ENCODE data around the gene ARHGAP29.
A peak's percentile ranks its signal among the peaks of the same experiment; 100 is the strongest.

ARHGAP29 gene

GRCh38 chr1:94250341-94250740 lies 13.0 kb upstream of the ARHGAP29 start:
- no peak overlapping the region for H3K4me3 ChIP-seq (ENCODE audit: low read depth, low read length)
- H4K12ac ChIP-seq (ENCODE audit: low read depth, low read length): no peak overlapping the region
- H3K18ac ChIP-seq (ENCODE audit: low read length): no peak overlapping the region
- H3K79me2 ChIP-seq (ENCODE audit: control insufficient read depth, insufficient read depth, low read length, poor library complexity): peaks cover 9% of the 10 kb centered on the region
- H3K4ac ChIP-seq (ENCODE audit: low read depth, low read length): no peak overlapping the region
- H2AK5ac ChIP-seq (ENCODE audit: low read length): no peak overlapping the region
- H3K9ac ChIP-seq (ENCODE audit: low read length): no peak overlapping the region
- H2BK120ac ChIP-seq (ENCODE audit: insufficient read depth, low read length, poor library complexity): no peak overlapping the region
- no peaks in the 10 kb centered on the region for H3K9me3 ChIP-seq (ENCODE audit: insufficient read depth, low read depth, low read length)
- H3K14ac ChIP-seq (ENCODE audit: low read length): no peak overlapping the region
- H3K27ac ChIP-seq (ENCODE audit: low read depth, low read length): no peak overlapping the region
- peaks cover 9% of the 10 kb centered on the region for H3K79me1 ChIP-seq (ENCODE audit: low read length)
- H3K27me3 ChIP-seq (ENCODE audit: insufficient read depth, low read length): no peaks in the 10 kb centered on the region
- H3K4me1 ChIP-seq (ENCODE audit: control insufficient read depth in 1 of 2, insufficient read depth in 2 of 2, low read length in 2 of 2): peaks cover 2 to 5% of the 10 kb centered on the region in 2 experiments
- no peak overlapping the region for H4K8ac ChIP-seq (ENCODE audit: low read depth, low read length)
- no peak overlapping the region for H2BK12ac ChIP-seq (ENCODE audit: low read length)
- no peak overlapping the region for H3K4me2 ChIP-seq (ENCODE audit: low read length)
- no peaks in the 10 kb centered on the region for H3K36me3 ChIP-seq (ENCODE audit: control insufficient read depth in 1 of 2, insufficient read depth in 2 of 2, low read length in 2 of 2)
- WGBS (ENCODE audit: extremely low coverage, insufficient coverage, insufficient read length): no CpG with 5 or more reads among the region's 3 CpGs
- no peak overlapping the region for H4K91ac ChIP-seq (ENCODE audit: low read depth, low read length)
- no peak overlapping the region for H2AFZ ChIP-seq (ENCODE audit: insufficient read depth, low read length, poor library complexity)
- peak; percentile 90 to 98 for DNase-seq
- H2BK5ac ChIP-seq (ENCODE audit: low read depth, low read length, poor library complexity): no peak overlapping the region
- H3K23ac ChIP-seq (ENCODE audit: low read length): no peak overlapping the region

- H2BK12ac ChIP-seq (ENCODE audit: low read length): no peak overlapping the region
- H3K4ac ChIP-seq (ENCODE audit: low read depth, low read length): no peak overlapping the region
- H2AK5ac ChIP-seq (ENCODE audit: low read length): no peak overlapping the region
- peaks cover 9% of the 10 kb centered on the region for H3K79me2 ChIP-seq (ENCODE audit: control insufficient read depth, insufficient read depth, low read length, poor library complexity)
- H2BK5ac ChIP-seq (ENCODE audit: low read depth, low read length, poor library complexity): no peak overlapping the region
- DNase-seq: peak; percentile 35 to 61
- WGBS (ENCODE audit: extremely low coverage, insufficient coverage, insufficient read length): no CpG with 5 or more reads among the region's 11 CpGs
- no peak overlapping the region for H4K12ac ChIP-seq (ENCODE audit: low read depth, low read length)
- no peak overlapping the region for H3K27ac ChIP-seq (ENCODE audit: low read depth, low read length)
- H3K4me3 ChIP-seq (ENCODE audit: low read depth, low read length): no peak overlapping the region
- H3K14ac ChIP-seq (ENCODE audit: low read length): no peak overlapping the region
- no peak overlapping the region for H4K8ac ChIP-seq (ENCODE audit: low read depth, low read length)
- no peaks in the 10 kb centered on the region for H3K9me3 ChIP-seq (ENCODE audit: insufficient read depth, low read depth, low read length)
- no peak overlapping the region for H2AFZ ChIP-seq (ENCODE audit: insufficient read depth, low read length, poor library complexity)
- no peak overlapping the region for H3K18ac ChIP-seq (ENCODE audit: low read length)
- peaks cover 2 to 5% of the 10 kb centered on the region in 2 experiments for H3K4me1 ChIP-seq (ENCODE audit: control insufficient read depth in 1 of 2, insufficient read depth in 2 of 2, low read length in 2 of 2)
- no peaks in the 10 kb centered on the region for H3K36me3 ChIP-seq (ENCODE audit: control insufficient read depth in 1 of 2, insufficient read depth in 2 of 2, low read length in 2 of 2)
- no peaks in the 10 kb centered on the region for H3K27me3 ChIP-seq (ENCODE audit: insufficient read depth, low read length)
- H3K9ac ChIP-seq (ENCODE audit: low read length): no peak overlapping the region
- H3K79me1 ChIP-seq (ENCODE audit: low read length): peaks cover 9% of the 10 kb centered on the region
- no peak overlapping the region for H2BK120ac ChIP-seq (ENCODE audit: insufficient read depth, low read length, poor library complexity)
- no peak overlapping the region for H4K91ac ChIP-seq (ENCODE audit: low read depth, low read length)
- H3K4me2 ChIP-seq (ENCODE audit: low read length): no peak overlapping the region
- H3K23ac ChIP-seq (ENCODE audit: low read length): no peak overlapping the region
Observed at GRCh38 chr1:94248956-94249688, 11.7 kb upstream of the ARHGAP29 start.

- no CpG with 5 or more reads among the region's 103 CpGs for WGBS (ENCODE audit: extremely low coverage, insufficient coverage, insufficient read length)
- Histone ChIP-seq H3K9ac (ENCODE audit: low read length) (peak overlapping the region; percentile 63), H2BK5ac (ENCODE audit: low read depth, low read length, poor library complexity) (peak overlapping the region; percentile 80)
Observed at GRCh38 chr1:94247138-94248094, 10.0 kb upstream of the ARHGAP29 start.

GRCh38 chr1:94246692-94247137 lies 9.3 kb upstream of the ARHGAP29 start:
- Histone ChIP-seq H3K79me2 (ENCODE audit: control insufficient read depth, insufficient read depth, low read length, poor library complexity) (peaks cover 10% of the 10 kb centered on the region), H3K23ac (ENCODE audit: low read length) (no peak overlapping the region), H3K4me3 (ENCODE audit: low read depth, low read length) (peak overlapping the region; percentile 94), H3K27me3 (ENCODE audit: insufficient read depth, low read length) (no peaks in the 10 kb centered on the region), H2AFZ (ENCODE audit: insufficient read depth, low read length, poor library complexity) (peak overlapping the region; percentile 48), H3K9ac (ENCODE audit: low read length) (peak overlapping the region; percentile 63), H4K8ac (ENCODE audit: low read depth, low read length) (no peak overlapping the region), H4K12ac (ENCODE audit: low read depth, low read length) (no peak overlapping the region), H3K27ac (ENCODE audit: low read depth, low read length) (peak overlapping the region; percentile 78), H2BK120ac (ENCODE audit: insufficient read depth, low read length, poor library complexity) (peak overlapping the region; percentile 79), H3K79me1 (ENCODE audit: low read length) (peaks cover 9% of the 10 kb centered on the region), H2AK5ac (ENCODE audit: low read length) (no peak overlapping the region), H4K91ac (ENCODE audit: low read depth, low read length) (peak overlapping the region; percentile 67), H3K18ac (ENCODE audit: low read length) (peak overlapping the region; percentile 86), H3K9me3 (ENCODE audit: insufficient read depth, low read depth, low read length) (no peaks in the 10 kb centered on the region), H3K4me1 (ENCODE audit: control insufficient read depth in 1 of 2, insufficient read depth in 2 of 2, low read length in 2 of 2) (peaks cover 2 to 5% of the 10 kb centered on the region in 2 experiments), H3K36me3 (ENCODE audit: control insufficient read depth in 1 of 2, insufficient read depth in 2 of 2, low read length in 2 of 2) (no peaks in the 10 kb centered on the region), H3K4me2 (ENCODE audit: low read length) (peak overlapping the region; percentile 76), H3K4ac (ENCODE audit: low read depth, low read length) (peak overlapping the region; percentile 89), H3K14ac (ENCODE audit: low read length) (peak overlapping the region; percentile 93), H2BK12ac (ENCODE audit: low read length) (peak overlapping the region; percentile 26), H2BK5ac (ENCODE audit: low read depth, low read length, poor library complexity) (peak overlapping the region; percentile 80)
- no peak for DNase-seq
- no CpG with 5 or more reads among the region's 11 CpGs for WGBS (ENCODE audit: extremely low coverage, insufficient coverage, insufficient read length)

More at GRCh38 chr1:94247138-94248094, 10.0 kb upstream of the ARHGAP29 start:
- H3K4me1 ChIP-seq (ENCODE audit: control insufficient read depth in 1 of 2, insufficient read depth in 2 of 2, low read length in 2 of 2): peaks cover 2 to 5% of the 10 kb centered on the region in 2 experiments
- peak overlapping the region; percentile 63 for H4K8ac ChIP-seq (ENCODE audit: low read depth, low read length)
- H3K4me2 ChIP-seq (ENCODE audit: low read length): peak overlapping the region; percentile 76
- H3K4ac ChIP-seq (ENCODE audit: low read depth, low read length): peak overlapping the region; percentile 71
- peak overlapping the region; percentile 55 for H2BK120ac ChIP-seq (ENCODE audit: insufficient read depth, low read length, poor library complexity)
- peak overlapping the region; percentile 94 for H3K4me3 ChIP-seq (ENCODE audit: low read depth, low read length)
- no peak overlapping the region for H2AK5ac ChIP-seq (ENCODE audit: low read length)
- no peaks in the 10 kb centered on the region for H3K9me3 ChIP-seq (ENCODE audit: insufficient read depth, low read depth, low read length)
- peaks cover 9% of the 10 kb centered on the region for H3K79me1 ChIP-seq (ENCODE audit: low read length)
- H4K12ac ChIP-seq (ENCODE audit: low read depth, low read length): peak overlapping the region; percentile 39
- no peaks in the 10 kb centered on the region for H3K27me3 ChIP-seq (ENCODE audit: insufficient read depth, low read length)
- DNase-seq: peak; percentile 80 to 86
- H3K23ac ChIP-seq (ENCODE audit: low read length): no peak overlapping the region
- H3K14ac ChIP-seq (ENCODE audit: low read length): peak overlapping the region; percentile 93
- peak overlapping the region; percentile 91 for H3K18ac ChIP-seq (ENCODE audit: low read length)
- no peak overlapping the region for H2BK12ac ChIP-seq (ENCODE audit: low read length)
- peak overlapping the region; percentile 78 for H3K27ac ChIP-seq (ENCODE audit: low read depth, low read length)
- peaks cover 9% of the 10 kb centered on the region for H3K79me2 ChIP-seq (ENCODE audit: control insufficient read depth, insufficient read depth, low read length, poor library complexity)
- no peaks in the 10 kb centered on the region for H3K36me3 ChIP-seq (ENCODE audit: control insufficient read depth in 1 of 2, insufficient read depth in 2 of 2, low read length in 2 of 2)
- peak overlapping the region; percentile 50 for H2AFZ ChIP-seq (ENCODE audit: insufficient read depth, low read length, poor library complexity)
- H4K91ac ChIP-seq (ENCODE audit: low read depth, low read length): peak overlapping the region; percentile 67
